SK-N-SH (cell line): ENCODE data around the gene MMADHC. TPM values are rescaled to one million over a fixed set of nuclear protein-coding genes. Genes with fewer than 3 reads are reported as not detected.

Experiments used
- CTCF ChIA-PET: fragments of 300-600, 350-600 bp; formaldehyde crosslinking; extraction: SDS; loops from one replicate; lab custom pipeline; 2021; lab: Yijun Ruan, JAX
- POLR2A ChIA-PET: fragments of 350-600 bp; sonication (Branson Sonifier 250); formaldehyde crosslinking; extraction: SDS; loops from one replicate; lab custom pipeline; 2020; ENCODE audit warnings: antibody characterized with exemption, inconsistent platforms; lab: Yijun Ruan, JAX
- DNase-seq: peaks from one replicate; pipeline ENCODE4 v3.0.0; 2012
- H2AFZ ChIP-seq: fragments of 200-600 bp; sonication (generic); 2 replicates; pipeline ENCODE4 v1.8.1; 2016; ENCODE audit warnings: antibody characterized with exemption, mild to moderate bottlenecking, low read depth
- H3F3A ChIP-seq: fragments of 200-600 bp; sonication (generic); replicated peaks from 2 replicates; pipeline ENCODE3; 2016; ENCODE audit warnings: antibody characterized with exemption, mild to moderate bottlenecking; ENCODE audit not compliant: insufficient read depth
- H3K27ac ChIP-seq, 2 experiments: fragments of 200-500 bp in 1 of 2; fragments of 200-600 bp in 1 of 2; sonication (Bioruptor generic) in 1 of 2; sonication (generic), shearing (Covaris generic) in 1 of 2; 2 replicates each; pipeline versions ENCODE4 v1.5.1 to v1.6.1; 2014 to 2016; ENCODE audit warnings: low read depth in 2 of 2, inconsistent platforms in 1 of 2, low read length in 1 of 2, mild to moderate bottlenecking in 1 of 2, mixed read lengths in 1 of 2
- H3K27me3 ChIP-seq: fragments of 200-600 bp; sonication (generic), shearing (Covaris generic); 2 replicates; pipeline ENCODE4 v1.6.1; 2016; ENCODE audit warnings: mixed run types; ENCODE audit not compliant: insufficient read depth
- H3K36me3 ChIP-seq, 2 experiments: fragments of 200-500 bp in 1 of 2; fragments of 200-600 bp in 1 of 2; sonication (Bioruptor generic) in 1 of 2; sonication (generic) in 1 of 2; replicated peaks in 1 of 2; 2 replicates each; pipeline versions ENCODE3 to v1.5.1; 2014 to 2016; ENCODE audit warnings: low read length in 1 of 2, mild to moderate bottlenecking in 1 of 2; ENCODE audit not compliant: insufficient read depth in 2 of 2, control insufficient read depth in 1 of 2
- H3K4me1 ChIP-seq, 2 experiments: fragments of 200-500 bp in 1 of 2; fragments of 200-600 bp in 1 of 2; sonication (Bioruptor generic) in 1 of 2; sonication (generic), shearing (Covaris generic) in 1 of 2; 2 replicates each; pipeline versions ENCODE4 v1.5.1 to v1.6.1; 2014 to 2016; ENCODE audit warnings: low read depth in 1 of 2, low read length in 1 of 2, mixed run types in 1 of 2; ENCODE audit not compliant: insufficient read depth in 2 of 2, control insufficient read depth in 1 of 2
- H3K4me2 ChIP-seq: fragments of 200-600 bp; sonication (generic), shearing (Covaris generic); 2 replicates; pipeline ENCODE4 v1.6.1; 2017; ENCODE audit warnings: mixed run types
- H3K4me3 ChIP-seq, 2 experiments: fragments of 200-500 bp in 1 of 2; fragments of 200-600 bp in 1 of 2; sonication (Bioruptor generic) in 1 of 2; sonication (generic), shearing (Covaris generic) in 1 of 2; 2 replicates each; pipeline versions ENCODE4 v1.5.1 to v1.8.1; 2014 to 2016; ENCODE audit warnings: low read depth in 2 of 2, inconsistent platforms in 1 of 2, low read length in 1 of 2, mild to moderate bottlenecking in 1 of 2, mixed read lengths in 1 of 2, moderate library complexity in 1 of 2
- H3K79me2 ChIP-seq: fragments of 200-600 bp; sonication (generic); 2 replicates; pipeline ENCODE4 v1.8.1; 2017; ENCODE audit warnings: mild to moderate bottlenecking; ENCODE audit not compliant: insufficient read depth
- H3K9ac ChIP-seq: fragments of 200-600 bp; sonication (generic); 2 replicates; pipeline ENCODE4 v1.6.1; 2017; ENCODE audit warnings: mixed run types
- H3K9me2 ChIP-seq: fragments of 200-600 bp; sonication (generic); 2 replicates; pipeline ENCODE4 v1.6.1; 2017; ENCODE audit warnings: mixed run types
- H3K9me3 ChIP-seq: fragments of 200-600 bp; sonication (generic); 2 replicates; pipeline ENCODE4 v1.6.1; 2017; ENCODE audit warnings: mixed run types, mild to moderate bottlenecking, moderate library complexity
- H4K20me1 ChIP-seq: fragments of 200-600 bp; sonication (generic); 2 replicates; pipeline ENCODE4 v1.6.1; 2017; ENCODE audit warnings: mild to moderate bottlenecking, mixed run types; ENCODE audit not compliant: insufficient read depth
- CHD2 ChIP-seq: fragments of 150-350 bp; IDR thresholded peaks from 2 replicates; pipeline ENCODE4 v1.6.1; 2018; ENCODE audit warnings: low read length; ENCODE audit not compliant: partially characterized antibody
- FOSL2 ChIP-seq: IDR thresholded peaks from 2 replicates; pipeline ENCODE4 v1.4.0; 2012; ENCODE audit warnings: low read depth, mild to moderate bottlenecking, moderate library complexity, borderline replicate concordance
- GATA2 ChIP-seq: sonication (generic); formaldehyde crosslinking; IDR thresholded peaks from 2 replicates; pipeline ENCODE4 v1.5.0; 2020; ENCODE audit warnings: mild to moderate bottlenecking, missing genetic modification reagents
- JUND ChIP-seq: IDR thresholded peaks from 2 replicates; pipeline ENCODE4 v1.4.0; 2012
- MXI1 ChIP-seq: IDR thresholded peaks from 2 replicates; pipeline ENCODE4 v1.6.1; 2012; ENCODE audit warnings: mild to moderate bottlenecking, low read depth, low read length, improper control_type of control experiment
- NRF1 ChIP-seq: IDR thresholded peaks from 2 replicates; pipeline ENCODE4 v1.6.1; 2012; ENCODE audit warnings: low read depth, mild to moderate bottlenecking, low read length
- RCOR1 ChIP-seq: fragments of 150-350 bp; IDR thresholded peaks from 2 replicates; pipeline ENCODE4 v1.6.1; 2017; ENCODE audit warnings: antibody characterized with exemption, low read length
- RXRA ChIP-seq: IDR thresholded peaks from 2 replicates; pipeline ENCODE4 v1.4.0; 2012; ENCODE audit warnings: low read depth, mild to moderate bottlenecking, borderline replicate concordance
- SIN3A ChIP-seq: IDR thresholded peaks from 2 replicates; pipeline ENCODE4 v1.6.1; 2012; ENCODE audit warnings: low read depth, mild to moderate bottlenecking, low read length, moderate library complexity, borderline replicate concordance
- SMC3 ChIP-seq: IDR thresholded peaks from 2 replicates; pipeline ENCODE4 v1.6.1; 2012; ENCODE audit warnings: low read depth, low read length, improper control_type of control experiment
- TAF1 ChIP-seq: IDR thresholded peaks from 2 replicates; pipeline ENCODE4 v1.6.1; 2012; ENCODE audit warnings: low read depth, mild to moderate bottlenecking, low read length, moderate library complexity, borderline replicate concordance
- TEAD4 ChIP-seq: IDR thresholded peaks from 2 replicates; pipeline ENCODE4 v1.4.0; 2012; ENCODE audit warnings: mild to moderate bottlenecking, borderline replicate concordance; ENCODE audit not compliant: insufficient read depth
- WGBS: methylation state at CpG from one replicate; pipeline ENCODE4 v1.1.6; 2017; ENCODE audit warnings: low lambda C conversion rate; 5-methylcytosine and 5-hydroxymethylcytosine counted together
- polyA plus RNA-seq, 3 experiments: library from polyadenylated mRNA; depleted of rRNA; stranded (reverse); fragments of >200 nt; gene quantifications; 2 replicates each; pipeline ENCODE4 v1.2.3, GENCODE V29; 2012
- TF ChIP-seq, protein P1 (sequence below): IDR thresholded peaks from 2 replicates; pipeline ENCODE4 v1.4.0; 2012; ENCODE audit warnings: low read depth, borderline replicate concordance
- TF ChIP-seq, protein P2 (sequence below): fragments of 200-600 bp; sonication (generic); IDR thresholded peaks from 2 replicates; pipeline ENCODE4 v1.6.1; 2017; ENCODE audit warnings: antibody characterized with exemption, mild to moderate bottlenecking, moderate library complexity

The MMADHC gene
- polyA plus RNA-seq, 1 of the 3 experiments (the other 2 are of a cell fraction), result 40.4 TPM

GRCh38 chr2:149625671-149626070, 38.1 kb upstream of the MMADHC start:
- Histone ChIP-seq H3K27ac (no peak overlapping the region), H3K27me3 (no peaks in the 10 kb centered on the region), H3K36me3 (no peaks in the 10 kb centered on the region), H3K4me3 (no peak overlapping the region), H3K9me2 (no peaks in the 10 kb centered on the region), H3K79me2 (no peaks in the 10 kb centered on the region), H3K4me1 (no peaks in the 10 kb centered on the region), H3K4me2 (no peak overlapping the region)
- 77% methylated on average over 2 of the region's 2 CpGs for WGBS
- TF ChIP-seq NRF1 (no peak), CHD2 (no peak), TEAD4 (no peak), SIN3A (no peak), MXI1 (no peak), SMC3 (no peak), FOSL2 (no peak), TAF1 (no peak)
- TF ChIP-seq, all 33 proteins: peak for 0
- no peaks in the 10 kb centered on the region for H3K9me3 ChIP-seq
- CTCF ChIA-PET, result no interaction called here
- no peak for DNase-seq
- H3F3A ChIP-seq, result no peaks in the 10 kb centered on the region
- H2AFZ ChIP-seq, result no peak overlapping the region
- H3K9ac ChIP-seq, result no peak overlapping the region
- H4K20me1 ChIP-seq, result no peaks in the 10 kb centered on the region
- POLR2A ChIA-PET, result no interaction called here

- H3K4me3 ChIP-seq, result no peak overlapping the region
- no peaks in the 10 kb centered on the region for H3K9me3 ChIP-seq
- no peak overlapping the region for H3K4me2 ChIP-seq
- ChIA-PET POLR2A (no interaction called here), CTCF (no interaction called here)
- DNase-seq, result no peak
- H3K27ac ChIP-seq, result no peak overlapping the region
- H3K27me3 ChIP-seq, result no peaks in the 10 kb centered on the region
- no peak overlapping the region for H3K9ac ChIP-seq
- H4K20me1 ChIP-seq, result no peaks in the 10 kb centered on the region
- no peak overlapping the region for H2AFZ ChIP-seq
- WGBS, result 86% methylated on average over 3 of the region's 3 CpGs
- no peaks in the 10 kb centered on the region for H3K9me2 ChIP-seq
- no peaks in the 10 kb centered on the region for H3K79me2 ChIP-seq
- H3K4me1 ChIP-seq, result no peaks in the 10 kb centered on the region
- no peaks in the 10 kb centered on the region for H3K36me3 ChIP-seq
- H3F3A ChIP-seq, result no peaks in the 10 kb centered on the region
- TF ChIP-seq, protein P1, sequence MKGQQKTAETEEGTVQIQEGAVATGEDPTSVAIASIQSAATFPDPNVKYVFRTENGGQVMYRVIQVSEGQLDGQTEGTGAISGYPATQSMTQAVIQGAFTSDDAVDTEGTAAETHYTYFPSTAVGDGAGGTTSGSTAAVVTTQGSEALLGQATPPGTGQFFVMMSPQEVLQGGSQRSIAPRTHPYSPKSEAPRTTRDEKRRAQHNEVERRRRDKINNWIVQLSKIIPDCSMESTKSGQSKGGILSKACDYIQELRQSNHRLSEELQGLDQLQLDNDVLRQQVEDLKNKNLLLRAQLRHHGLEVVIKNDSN, result no peak
- TF ChIP-seq, protein P2, sequence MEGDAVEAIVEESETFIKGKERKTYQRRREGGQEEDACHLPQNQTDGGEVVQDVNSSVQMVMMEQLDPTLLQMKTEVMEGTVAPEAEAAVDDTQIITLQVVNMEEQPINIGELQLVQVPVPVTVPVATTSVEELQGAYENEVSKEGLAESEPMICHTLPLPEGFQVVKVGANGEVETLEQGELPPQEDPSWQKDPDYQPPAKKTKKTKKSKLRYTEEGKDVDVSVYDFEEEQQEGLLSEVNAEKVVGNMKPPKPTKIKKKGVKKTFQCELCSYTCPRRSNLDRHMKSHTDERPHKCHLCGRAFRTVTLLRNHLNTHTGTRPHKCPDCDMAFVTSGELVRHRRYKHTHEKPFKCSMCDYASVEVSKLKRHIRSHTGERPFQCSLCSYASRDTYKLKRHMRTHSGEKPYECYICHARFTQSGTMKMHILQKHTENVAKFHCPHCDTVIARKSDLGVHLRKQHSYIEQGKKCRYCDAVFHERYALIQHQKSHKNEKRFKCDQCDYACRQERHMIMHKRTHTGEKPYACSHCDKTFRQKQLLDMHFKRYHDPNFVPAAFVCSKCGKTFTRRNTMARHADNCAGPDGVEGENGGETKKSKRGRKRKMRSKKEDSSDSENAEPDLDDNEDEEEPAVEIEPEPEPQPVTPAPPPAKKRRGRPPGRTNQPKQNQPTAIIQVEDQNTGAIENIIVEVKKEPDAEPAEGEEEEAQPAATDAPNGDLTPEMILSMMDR, result no peak
- TF ChIP-seq RXRA, result no peak
- TF ChIP-seq GATA2 (CRISPR knock-in tag), result no peak
- no peak for TF ChIP-seq RCOR1
- no peak for TF ChIP-seq JUND
These were observed 37.7 kb upstream of the MMADHC start for GRCh38 chr2:149625271-149625670.
